ENCODE results near the gene CPN2. TPM values are rescaled to one million over a fixed set of nuclear protein-coding genes. Genes with fewer than 3 reads are reported as not detected.

The CPN2 gene
- total and polyA plus RNA-seq, 2 of the 13 experiments (the other 11 are each of a cell fraction or from before 2014, with no cell fraction given) = 26.7 to 27.7 TPM

DNA sequence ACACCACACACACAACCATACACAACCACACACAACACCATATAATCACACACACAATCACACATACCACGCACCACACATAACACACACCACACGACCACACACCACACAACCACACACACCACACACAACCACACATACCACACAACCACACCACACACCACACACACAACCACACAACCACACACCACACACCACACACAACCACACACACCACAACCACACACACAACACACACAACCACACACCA is 24.2 kb downstream of the CPN2 start (continued):
- TF ChIP-seq HNRNPL (IDR thresholded peaks at IDR 0.05; ENCODE audit: low read depth, low read length) = 0 out of 2 replicates have a peak, but pooled peaks have one; percentile 27
- TF ChIP-seq, protein P1, sequence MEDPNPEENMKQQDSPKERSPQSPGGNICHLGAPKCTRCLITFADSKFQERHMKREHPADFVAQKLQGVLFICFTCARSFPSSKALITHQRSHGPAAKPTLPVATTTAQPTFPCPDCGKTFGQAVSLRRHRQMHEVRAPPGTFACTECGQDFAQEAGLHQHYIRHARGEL (CRISPR knock-in tag; IDR thresholded peaks at IDR 0.05) = no peak
- TF ChIP-seq ZNF639 (CRISPR knock-in tag; conservative IDR thresholded peaks at IDR 0.05) = no peak
- no peak for TF ChIP-seq FOXO1 (CRISPR knock-in tag; IDR thresholded peaks at IDR 0.05)
- peak; percentile 89; the same call in 1 of the 2 replicates for TF ChIP-seq CHD4 (IDR thresholded peaks at IDR 0.05; ENCODE audit: borderline replicate concordance, low read length)
- TF ChIP-seq RBFOX2 (IDR thresholded peaks at IDR 0.05; ENCODE audit: low read depth, low read length) = no peak
- no peak for TF ChIP-seq MIER2 (CRISPR knock-in tag; IDR thresholded peaks at IDR 0.05)

DNA sequence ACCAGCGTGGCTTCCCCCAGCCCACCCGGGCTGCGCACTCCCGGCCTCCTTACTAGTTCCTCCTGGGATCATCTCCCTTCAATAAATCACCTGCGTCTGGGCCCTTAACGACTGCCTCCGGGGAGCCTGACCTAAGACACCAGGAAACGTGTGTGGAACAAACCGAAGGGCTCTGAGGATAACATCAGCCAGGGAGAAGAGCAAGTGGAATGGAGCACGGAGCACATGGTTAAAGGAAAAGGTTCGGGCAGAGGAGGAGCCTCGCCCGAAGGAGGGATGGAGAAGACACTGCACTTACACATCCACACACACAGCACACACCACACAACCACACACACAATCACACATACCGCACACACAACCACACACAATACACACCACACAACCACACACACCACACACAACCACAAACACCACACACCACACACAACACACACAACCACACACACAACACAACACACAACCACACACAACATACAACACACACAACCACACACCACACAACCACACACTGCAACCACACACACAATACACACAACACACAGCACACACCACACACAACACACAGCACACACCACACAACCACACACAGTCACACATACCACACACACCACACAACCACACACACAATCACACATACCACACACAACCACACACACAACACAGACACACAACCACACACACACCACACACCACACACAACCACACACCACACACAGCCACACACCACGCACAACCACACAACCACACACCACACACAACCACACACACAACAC is 24.7 kb downstream of the CPN2 start:
- no peaks in the 10 kb centered on the region for H3K27me3 ChIP-seq (ENCODE audit: control insufficient read depth in 1 of 2, insufficient read depth in 2 of 2, low read length in 2 of 2)
- FAIRE-seq (no peak), DNase-seq (ENCODE audit: low spot score) (no peak), ATAC-seq (no peak)
- BruUV-seq (replicated peaks) = no TSS peak
- intact Hi-C loops (cut with micrococcal nuclease; ENCODE audit: unreplicated experiment) (no loop called here), in situ Hi-C loops (cut with HindIII; ENCODE audit: extremely low pct_ligation_motif_present, low pct_unique_long_range_greater_than_20kb) (no loop called here)
- ChIA-PET CTCF (ENCODE audit: low intra/inter-chr PET ratio, low total read pairs) (no interaction called here), POLR2A (no interaction called here)
- no peaks in the 10 kb centered on the region for H3K9me3 ChIP-seq (ENCODE audit: low read length)
- no peak overlapping the region for H3K9ac ChIP-seq (ENCODE audit: insufficient read depth, low read depth, low read length)
- no peak overlapping the region for H3K4me3 ChIP-seq (replicated peaks in 1 of 3; ENCODE audit: insufficient read depth in 1 of 3, low read depth in 2 of 3, low read length in 3 of 3)
- no peaks in the 10 kb centered on the region for H4K20me1 ChIP-seq (ENCODE audit: insufficient read depth, low read length)
- H3K79me2 ChIP-seq (ENCODE audit: insufficient read depth, low read length) = no peaks in the 10 kb centered on the region
- H3K27ac ChIP-seq (ENCODE audit: extremely low read length, insufficient read depth, low read length) = peak overlapping the region; percentile 11
- H3K4me1 ChIP-seq (ENCODE audit: insufficient read depth, low read length) = peaks cover 82% of the 10 kb centered on the region
- H3K4me2 ChIP-seq (ENCODE audit: low read depth, low read length) = peak overlapping the region; percentile 6; the same call in 1 of the 2 replicates
- no peak overlapping the region for H2AFZ ChIP-seq (ENCODE audit: low read length)
- 59% methylated on average over 15 of the region's 15 CpGs for WGBS (ENCODE audit: low lambda C conversion rate)
- H3K36me3 ChIP-seq (replicated peaks in 1 of 2; ENCODE audit: control insufficient read depth in 1 of 2, insufficient read depth in 2 of 2, low read length in 2 of 2) = no peaks in the 10 kb centered on the region
- TF ChIP-seq ADNP (CRISPR knock-in tag; IDR thresholded peaks at IDR 0.05) (peak; percentile 26; the same call in 1 of the 2 replicates), ATF1 (CRISPR knock-in tag; IDR thresholded peaks at IDR 0.05) (no peak), MED1 (CRISPR knock-in tag; IDR thresholded peaks at IDR 0.05) (no peak), DPF2 (CRISPR knock-in tag; IDR thresholded peaks at IDR 0.05; ENCODE audit: borderline replicate concordance, low read depth) (no peak), CSRNP1 (CRISPR knock-in tag; IDR thresholded peaks at IDR 0.05) (no peak), MBNL3 (CRISPR knock-in tag; conservative IDR thresholded peaks at IDR 0.05) (no peak), POLR2G (IDR thresholded peaks at IDR 0.05; ENCODE audit: low read depth, low read length) (no peak), JUNB (CRISPR knock-in tag; IDR thresholded peaks at IDR 0.05; ENCODE audit: borderline replicate concordance) (peak; percentile 31; the same call in 1 of the 2 replicates), TBL1XR1 (IDR thresholded peaks at IDR 0.05; ENCODE audit: borderline replicate concordance, low read length, partially characterized antibody) (no peak), ZNF362 (CRISPR knock-in tag; IDR thresholded peaks at IDR 0.05; ENCODE audit: borderline replicate concordance) (no peak)
- TF ChIP-seq, protein P2, sequence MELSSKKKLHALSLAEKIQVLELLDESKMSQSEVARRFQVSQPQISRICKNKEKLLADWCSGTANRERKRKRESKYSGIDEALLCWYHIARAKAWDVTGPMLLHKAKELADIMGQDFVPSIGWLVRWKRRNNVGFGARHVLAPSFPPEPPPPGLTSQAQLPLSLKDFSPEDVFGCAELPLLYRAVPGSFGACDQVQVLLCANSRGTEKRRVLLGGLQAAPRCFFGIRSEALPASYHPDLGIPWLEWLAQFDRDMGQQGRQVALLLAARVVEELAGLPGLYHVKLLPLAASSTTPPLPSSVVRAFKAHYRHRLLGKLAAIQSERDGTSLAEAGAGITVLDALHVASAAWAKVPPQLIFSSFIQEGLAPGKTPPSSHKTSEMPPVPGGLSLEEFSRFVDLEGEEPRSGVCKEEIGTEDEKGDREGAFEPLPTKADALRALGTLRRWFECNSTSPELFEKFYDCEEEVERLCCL (CRISPR knock-in tag; IDR thresholded peaks at IDR 0.05; ENCODE audit: borderline replicate concordance) = no peak
